Transverse colon (tissue), 4 donors: ENCODE results near the gene KIAA2012.
"Not testable (repeated sequence)": the region's sequence is repeated elsewhere in the genome, so short reads cannot be mapped to it uniquely, and the experiment has no call there.

Source experiments
- CTCF ChIP-seq, 5 experiments: fragments of 200-600 bp in 3 of 5; fragments of 450-650 bp in 2 of 5; sonication (generic) in 3 of 5; IDR thresholded peaks; 1 replicate in 2 of 5; 2 replicates in 3 of 5; pipeline ENCODE4 v1.5.1; 2016 to 2017; ENCODE audit warnings: antibody characterized with exemption in 5 of 5, inconsistent platforms in 3 of 5, mild to moderate bottlenecking in 2 of 5, moderate library complexity in 1 of 5
- EP300 ChIP-seq: sonication (generic); formaldehyde crosslinking; IDR thresholded peaks from one replicate; pipeline ENCODE4 v1.6.1; 2017; ENCODE audit warnings: antibody characterized with exemption, low read depth
- POLR2A ChIP-seq: fragments of 450-650 bp; IDR thresholded peaks from one replicate; pipeline ENCODE4 v1.6.1; 2016; ENCODE audit warnings: antibody characterized with exemption, mild to moderate bottlenecking, moderate library complexity
- POLR2AphosphoS5 ChIP-seq, 3 donors: sonication (generic); formaldehyde crosslinking; IDR thresholded peaks; one replicate each; pipeline ENCODE4 v1.6.1; 2016; ENCODE audit warnings: antibody characterized with exemption in 3 of 3

- not testable (repeated sequence) for TF ChIP-seq POLR2A; CTCF (IDR thresholded peaks at IDR 0.05); POLR2AphosphoS5 (IDR thresholded peaks at IDR 0.05); EP300
Measured at GRCh38 chr2:202136039-202136438, 63.0 kb downstream of the KIAA2012 start.
